Measurements from ENCODE around the gene SYT10. TPM values are rescaled to one million over a fixed set of nuclear protein-coding genes. Genes with fewer than 3 reads are reported as not detected.

Gene SYT10
- polyA plus RNA-seq, 1 donor (not counting 4 experiments of a cell fraction or from before 2014, with no cell fraction given) = not detected

GRCh38 chr12:33370318-33370717, 69.3 kb downstream of the SYT10 start:
- no peaks in the 10 kb centered on the region for H3K9me3 ChIP-seq (ENCODE audit: control insufficient read depth, low read depth, low read length)
- no peaks in the 10 kb centered on the region for H3K36me3 ChIP-seq (ENCODE audit: control insufficient read depth in 2 of 2, extremely low read depth in 1 of 2, insufficient read depth in 2 of 2, low read length in 2 of 2)
- no peak overlapping the region for H2AFZ ChIP-seq (ENCODE audit: control insufficient read depth, low read length)
- H3K27ac ChIP-seq (ENCODE audit: control insufficient read depth, insufficient read depth, low read length) = no peak overlapping the region
- no peaks in the 10 kb centered on the region for H3K27me3 ChIP-seq (ENCODE audit: control insufficient read depth, extremely low read depth, insufficient read depth, low read length)
- no peaks in the 10 kb centered on the region for H4K20me1 ChIP-seq (ENCODE audit: control insufficient read depth, extremely low read depth, insufficient read depth, low read length)
- no peak overlapping the region for H3K4me2 ChIP-seq (ENCODE audit: control insufficient read depth, extremely low read depth, insufficient read depth, low read depth, low read length)
- dilution Hi-C loops (cut with MboI; ENCODE audit: extremely low pct_ligation_motif_present, low sequenced_read_pairs) = no loop called here
- no peak for FAIRE-seq
- no peak overlapping the region for H3K9ac ChIP-seq (ENCODE audit: control insufficient read depth, extremely low read depth, insufficient read depth, low read length)
- H3K79me2 ChIP-seq (ENCODE audit: control insufficient read depth, insufficient read depth, low read length) = no peaks in the 10 kb centered on the region
- TF ChIP-seq CTCF (optimal IDR thresholded peaks at IDR 0.05 in 1 of 3, IDR thresholded peaks at IDR 0.05 in 1 of 3, conservative IDR thresholded peaks at IDR 0.05 in 1 of 3; ENCODE audit: extremely low read depth in 1 of 3, insufficient read depth in 2 of 3, low read length in 3 of 3) = no peak
- no peak for TF ChIP-seq EZH2 (IDR thresholded peaks at IDR 0.05; ENCODE audit: low read length)
- DNase-seq (ENCODE audit: low read depth, low spot score) = no peak
- H3K4me3 ChIP-seq (ENCODE audit: control insufficient read depth in 2 of 3, extremely low read depth in 1 of 3, insufficient read depth in 2 of 3, low read depth in 1 of 3, low read length in 3 of 3) = no peak overlapping the region
- H3K4me1 ChIP-seq (ENCODE audit: control insufficient read depth, extremely low read depth, insufficient read depth, low read length) = no peaks in the 10 kb centered on the region
- H3K9me1 ChIP-seq (ENCODE audit: control insufficient read depth, extremely low read depth, insufficient read depth, low read length) = no peaks in the 10 kb centered on the region

DNA sequence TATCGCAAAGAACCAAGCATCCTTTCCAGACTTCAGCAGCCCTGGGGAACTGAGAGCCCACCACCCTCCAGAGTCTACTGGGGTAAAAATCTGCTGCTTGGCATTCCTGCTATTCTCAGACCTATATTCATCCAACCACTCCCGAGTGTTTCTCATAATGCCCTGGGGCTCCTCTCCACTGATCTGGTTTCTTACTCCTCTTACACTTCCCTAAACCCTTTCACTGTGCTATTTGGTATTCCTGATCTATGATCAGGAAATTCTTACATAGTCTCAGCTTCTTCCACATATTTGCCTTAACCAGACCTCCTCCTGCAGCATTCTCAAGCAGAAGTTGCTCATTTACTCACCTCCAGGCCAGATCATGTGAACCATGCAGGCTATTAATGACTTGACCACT, 82.4 kb downstream of the SYT10 start:
- H3K9me1 ChIP-seq (ENCODE audit: control insufficient read depth, extremely low read depth, insufficient read depth, low read length) = no peaks in the 10 kb centered on the region
- H3K9me3 ChIP-seq (ENCODE audit: control insufficient read depth, low read depth, low read length) = no peaks in the 10 kb centered on the region
- FAIRE-seq (no peak), DNase-seq (ENCODE audit: low read depth, low spot score) (no peak)
- no peak for TF ChIP-seq EZH2 (IDR thresholded peaks at IDR 0.05; ENCODE audit: low read length)
- no peak for TF ChIP-seq CTCF (optimal IDR thresholded peaks at IDR 0.05 in 1 of 3, IDR thresholded peaks at IDR 0.05 in 1 of 3, conservative IDR thresholded peaks at IDR 0.05 in 1 of 3; ENCODE audit: extremely low read depth in 1 of 3, insufficient read depth in 2 of 3, low read length in 3 of 3)
- H3K4me2 ChIP-seq (ENCODE audit: control insufficient read depth, extremely low read depth, insufficient read depth, low read depth, low read length) = no peak overlapping the region
- H3K27me3 ChIP-seq (ENCODE audit: control insufficient read depth, extremely low read depth, insufficient read depth, low read length) = no peaks in the 10 kb centered on the region
- H2AFZ ChIP-seq (ENCODE audit: control insufficient read depth, low read length) = no peak overlapping the region
- no peaks in the 10 kb centered on the region for H3K36me3 ChIP-seq (ENCODE audit: control insufficient read depth in 2 of 2, extremely low read depth in 1 of 2, insufficient read depth in 2 of 2, low read length in 2 of 2)
- no peaks in the 10 kb centered on the region for H3K4me1 ChIP-seq (ENCODE audit: control insufficient read depth, extremely low read depth, insufficient read depth, low read length)
- dilution Hi-C loops (cut with MboI; ENCODE audit: extremely low pct_ligation_motif_present, low sequenced_read_pairs) = no loop called here
- H3K79me2 ChIP-seq (ENCODE audit: control insufficient read depth, insufficient read depth, low read length) = no peaks in the 10 kb centered on the region
- no peak overlapping the region for H3K9ac ChIP-seq (ENCODE audit: control insufficient read depth, extremely low read depth, insufficient read depth, low read length)
- no peak overlapping the region for H3K4me3 ChIP-seq (ENCODE audit: control insufficient read depth in 2 of 3, extremely low read depth in 1 of 3, insufficient read depth in 2 of 3, low read depth in 1 of 3, low read length in 3 of 3)
- no peaks in the 10 kb centered on the region for H4K20me1 ChIP-seq (ENCODE audit: control insufficient read depth, extremely low read depth, insufficient read depth, low read length)
- no peak overlapping the region for H3K27ac ChIP-seq (ENCODE audit: control insufficient read depth, insufficient read depth, low read length)
